Mesenchymal stem cell (in vitro differentiated cells and primary cell): ENCODE data around the gene ATP8B3.

Experiments
- DNase-seq: peaks from one replicate; pipeline ENCODE4 v3.0.0-alpha.2; 2013
- H2AFZ ChIP-seq: one replicate; pipeline ENCODE4 v1.6.1; 2013; ENCODE audit warnings: low read depth, mild to moderate bottlenecking, control low read depth, inconsistent platforms, low read length, moderate library complexity
- H2AK5ac ChIP-seq: 2 replicates; pipeline ENCODE4 v1.6.1; 2013; ENCODE audit warnings: low read length, moderate library complexity, mild to moderate bottlenecking, inconsistent platforms; ENCODE audit not compliant: severe bottlenecking
- H2BK120ac ChIP-seq: one replicate; pipeline ENCODE4 v1.6.1; 2013; ENCODE audit warnings: low read depth, mild to moderate bottlenecking, inconsistent platforms, low read length, moderate library complexity
- H2BK12ac ChIP-seq, 2 experiments: one replicate each; pipeline ENCODE4 v1.6.1; 2013; ENCODE audit warnings: inconsistent platforms in 2 of 2, low read length in 2 of 2, mild to moderate bottlenecking in 2 of 2, moderate library complexity in 2 of 2, control low read depth in 1 of 2
- H2BK15ac ChIP-seq: one replicate; pipeline ENCODE4 v1.6.1; 2013; ENCODE audit warnings: mild to moderate bottlenecking, low read depth, inconsistent platforms; ENCODE audit not compliant: poor library complexity, severe bottlenecking
- H2BK5ac ChIP-seq: 2 replicates; pipeline ENCODE4 v1.6.1; 2013; ENCODE audit warnings: low read depth, mild to moderate bottlenecking, low read length, control low read depth, inconsistent platforms; ENCODE audit not compliant: poor library complexity, severe bottlenecking
- H3K14ac ChIP-seq, 2 experiments: one replicate each; pipeline ENCODE4 v1.6.1; 2013; ENCODE audit warnings: inconsistent platforms in 2 of 2, low read length in 2 of 2, control low read depth in 1 of 2, mild to moderate bottlenecking in 1 of 2, moderate library complexity in 1 of 2
- H3K18ac ChIP-seq, 2 experiments: one replicate each; pipeline ENCODE4 v1.6.1; 2013; ENCODE audit warnings: inconsistent platforms in 2 of 2, low read length in 2 of 2, control low read depth in 1 of 2, low read depth in 1 of 2, mild to moderate bottlenecking in 1 of 2
- H3K23ac ChIP-seq, 2 experiments: one replicate each; pipeline ENCODE4 v1.6.1; 2013; ENCODE audit warnings: inconsistent platforms in 2 of 2, low read length in 2 of 2, mild to moderate bottlenecking in 2 of 2, moderate library complexity in 2 of 2, control low read depth in 1 of 2
- H3K27ac ChIP-seq: 2 replicates; pipeline ENCODE4 v1.5.1; 2013; ENCODE audit warnings: mild to moderate bottlenecking, moderate library complexity, low read length, control low read depth, inconsistent platforms; ENCODE audit not compliant: poor library complexity, severe bottlenecking
- H3K27me3 ChIP-seq, 2 experiments: 2 replicates each; pipeline versions ENCODE4 v1.6.1 to v1.7.0; 2013; ENCODE audit warnings: low read length in 2 of 2, mild to moderate bottlenecking in 2 of 2, moderate library complexity in 2 of 2, control low read depth in 1 of 2, inconsistent platforms in 1 of 2; ENCODE audit not compliant: control insufficient read depth in 1 of 2, insufficient read depth in 1 of 2
- H3K36me3 ChIP-seq, 2 experiments: 2 replicates each; pipeline versions ENCODE4 v1.6.1 to v1.7.0; 2013; ENCODE audit warnings: low read length in 2 of 2, control low read depth in 1 of 2, inconsistent platforms in 1 of 2, low read depth in 1 of 2, mild to moderate bottlenecking in 1 of 2; ENCODE audit not compliant: insufficient read depth in 2 of 2, control insufficient read depth in 1 of 2
- H3K4ac ChIP-seq, 2 experiments: one replicate each; pipeline ENCODE4 v1.6.1; 2013; ENCODE audit warnings: inconsistent platforms in 2 of 2, low read length in 2 of 2, mild to moderate bottlenecking in 2 of 2, moderate library complexity in 2 of 2, control low read depth in 1 of 2, low read depth in 1 of 2
- H3K4me1 ChIP-seq: 2 replicates; pipeline ENCODE4 v1.6.1; 2013; ENCODE audit warnings: low read depth, low read length, control low read depth; ENCODE audit not compliant: control insufficient read depth, insufficient read depth
- H3K4me2 ChIP-seq: 2 replicates; pipeline ENCODE4 v1.6.1; 2013; ENCODE audit warnings: low read length, mild to moderate bottlenecking, inconsistent platforms; ENCODE audit not compliant: poor library complexity, severe bottlenecking
- H3K4me3 ChIP-seq, 2 experiments: 2 replicates each; pipeline versions ENCODE4 v1.5.1 to v1.7.0; 2013; ENCODE audit warnings: low read length in 2 of 2, mild to moderate bottlenecking in 2 of 2, control low read depth in 1 of 2, low read depth in 1 of 2; ENCODE audit not compliant: insufficient read depth in 1 of 2
- H3K79me1 ChIP-seq: replicated peaks from 2 replicates; pipeline ENCODE4 v1.6.1; 2013; ENCODE audit warnings: mild to moderate bottlenecking, control low read depth, low read length, inconsistent platforms; ENCODE audit not compliant: poor library complexity, severe bottlenecking
- H3K9ac ChIP-seq: 2 replicates; pipeline ENCODE4 v1.7.0; 2013; ENCODE audit warnings: mild to moderate bottlenecking, low read length, moderate library complexity
- H3K9me3 ChIP-seq: 2 replicates; pipeline ENCODE4 v1.7.0; 2013; ENCODE audit warnings: mild to moderate bottlenecking, low read length; ENCODE audit not compliant: control insufficient read depth
- H4K8ac ChIP-seq: one replicate; pipeline ENCODE4 v1.6.1; 2013; ENCODE audit warnings: inconsistent platforms, mild to moderate bottlenecking, low read length, moderate library complexity
- H4K91ac ChIP-seq: one replicate; pipeline ENCODE4 v1.6.1; 2013; ENCODE audit warnings: mild to moderate bottlenecking, low read length, inconsistent platforms
- WGBS: methylation state at CpG from one replicate; pipeline ENCODE4 v1.1.7; 2013; ENCODE audit warnings: mixed read lengths; 5-methylcytosine and 5-hydroxymethylcytosine counted together

The ATP8B3 gene

DNA sequence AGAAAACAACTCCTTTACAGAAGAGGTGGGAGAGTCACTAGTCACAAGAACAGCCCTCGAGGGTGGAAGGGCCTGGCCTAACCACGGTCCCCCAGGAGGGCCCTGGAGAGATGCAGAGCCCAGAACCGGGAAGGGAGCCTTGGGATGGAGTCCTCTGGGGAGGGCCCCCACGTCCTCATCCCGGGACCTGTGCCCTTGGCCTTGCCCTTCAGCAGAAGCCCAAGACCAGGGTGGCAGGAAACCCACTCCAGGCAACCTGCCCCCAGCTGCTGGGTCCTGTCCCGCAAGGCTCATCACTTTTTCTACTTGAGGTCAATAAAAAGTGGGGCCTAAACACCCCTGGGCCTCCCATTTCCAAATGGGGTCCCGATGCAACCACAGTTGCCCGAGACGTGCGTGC, 2.3 kb upstream of the ATP8B3 start:
- H2BK120ac ChIP-seq = no peak overlapping the region
- H3K4ac ChIP-seq = no peak overlapping the region
- H3K4me1 ChIP-seq = peaks cover 20% of the 10 kb centered on the region
- no peak overlapping the region for H3K9ac ChIP-seq
- H3K14ac ChIP-seq = no peak overlapping the region
- no peak overlapping the region for H3K23ac ChIP-seq
- H4K91ac ChIP-seq = no peak overlapping the region
- no peak overlapping the region for H4K8ac ChIP-seq
- no peak overlapping the region for H3K18ac ChIP-seq
- no peak overlapping the region for H3K4me3 ChIP-seq
- no peak overlapping the region for H2BK5ac ChIP-seq
- DNase-seq = no peak
- H2BK12ac ChIP-seq = no peak overlapping the region
- no peaks in the 10 kb centered on the region for H3K27me3 ChIP-seq
- H3K4me2 ChIP-seq = no peak overlapping the region
- H2AFZ ChIP-seq = no peak overlapping the region
- H2AK5ac ChIP-seq = no peak overlapping the region
- peaks cover 33 to 52% of the 10 kb centered on the region in 2 experiments for H3K36me3 ChIP-seq
- no peak overlapping the region for H3K27ac ChIP-seq
- WGBS = 94% methylated on average over 10 of the region's 10 CpGs
- no peak overlapping the region for H2BK15ac ChIP-seq
- no peaks in the 10 kb centered on the region for H3K9me3 ChIP-seq
- H3K79me1 ChIP-seq = peaks cover 24% of the 10 kb centered on the region

DNA sequence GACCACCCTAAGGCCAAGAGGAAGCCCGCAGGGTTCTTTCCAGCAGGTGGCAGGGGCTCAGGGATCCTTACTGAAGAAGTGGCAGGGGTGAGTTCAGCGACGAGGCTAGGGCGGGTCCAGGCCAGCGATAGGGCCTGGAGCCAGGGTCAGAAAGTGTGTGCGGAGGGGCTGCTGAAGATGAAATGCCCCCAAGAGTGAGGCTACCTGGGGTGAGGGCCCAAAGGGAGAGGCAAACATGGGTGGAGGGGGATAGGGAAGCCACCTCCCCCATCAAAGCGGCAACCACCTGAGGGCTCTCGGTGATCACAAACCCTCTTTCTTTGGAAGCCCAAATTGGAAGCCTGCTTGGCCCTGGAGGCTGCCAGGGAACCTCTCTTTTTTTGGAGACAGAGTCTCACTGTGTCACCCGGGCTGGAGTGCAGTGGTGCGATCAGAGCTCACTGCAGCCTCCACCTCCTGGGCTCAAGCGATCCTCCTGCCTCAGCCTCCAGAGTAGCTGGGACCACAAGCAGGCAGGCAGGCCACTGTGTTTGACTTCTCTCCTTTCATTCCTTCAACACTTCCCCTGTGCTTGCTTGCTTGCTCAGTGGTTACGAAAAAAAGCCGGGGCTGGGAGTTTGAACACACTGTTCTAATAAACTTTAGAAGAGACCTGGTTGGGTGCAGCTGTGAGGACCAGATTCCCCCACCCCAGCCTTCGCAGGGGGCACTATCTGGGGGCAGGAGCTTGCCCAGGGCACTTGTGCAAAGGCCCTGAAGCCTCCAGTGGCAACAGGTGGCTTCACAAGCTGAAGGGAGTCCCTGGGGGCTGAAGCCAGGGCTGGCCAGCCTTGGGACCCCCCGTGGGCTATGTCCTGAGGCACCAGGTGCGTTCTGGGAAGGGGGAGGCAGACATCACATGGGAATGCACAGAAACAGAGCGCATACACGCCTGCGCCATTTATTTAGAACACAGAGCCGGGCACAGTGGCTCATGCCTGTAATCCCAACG, 1.4 kb upstream of the ATP8B3 start:
- H2BK5ac ChIP-seq = no peak overlapping the region
- DNase-seq = no peak
- peak overlapping the region; percentile 36 for H2AK5ac ChIP-seq
- H2BK120ac ChIP-seq = no peak overlapping the region
- peak overlapping the region; percentile 77 for H3K9ac ChIP-seq
- H3K27ac ChIP-seq = no peak overlapping the region
- no peak overlapping the region for H2BK15ac ChIP-seq
- peak overlapping the region in 1 of 2 experiments; percentile 75 for H3K18ac ChIP-seq
- H3K23ac ChIP-seq = no peak overlapping the region
- H2BK12ac ChIP-seq = no peak overlapping the region
- peaks cover 29 to 43% of the 10 kb centered on the region in 2 experiments for H3K36me3 ChIP-seq
- H2AFZ ChIP-seq = peak overlapping the region; percentile 85
- H4K91ac ChIP-seq = peak overlapping the region; percentile 18
- H3K4me3 ChIP-seq = peak overlapping the region; percentile 67 to 83
- H3K79me1 ChIP-seq = peaks cover 18% of the 10 kb centered on the region
- peaks cover 20% of the 10 kb centered on the region for H3K4me1 ChIP-seq
- H3K4me2 ChIP-seq = peak overlapping the region; percentile 96
- no peaks in the 10 kb centered on the region for H3K9me3 ChIP-seq
- no peaks in the 10 kb centered on the region for H3K27me3 ChIP-seq
- no peak overlapping the region for H4K8ac ChIP-seq
- 69% methylated on average over 21 of the region's 21 CpGs for WGBS
- H3K4ac ChIP-seq = peak overlapping the region; percentile 22 to 80
- H3K14ac ChIP-seq = peak overlapping the region in 1 of 2 experiments; percentile 95

DNA sequence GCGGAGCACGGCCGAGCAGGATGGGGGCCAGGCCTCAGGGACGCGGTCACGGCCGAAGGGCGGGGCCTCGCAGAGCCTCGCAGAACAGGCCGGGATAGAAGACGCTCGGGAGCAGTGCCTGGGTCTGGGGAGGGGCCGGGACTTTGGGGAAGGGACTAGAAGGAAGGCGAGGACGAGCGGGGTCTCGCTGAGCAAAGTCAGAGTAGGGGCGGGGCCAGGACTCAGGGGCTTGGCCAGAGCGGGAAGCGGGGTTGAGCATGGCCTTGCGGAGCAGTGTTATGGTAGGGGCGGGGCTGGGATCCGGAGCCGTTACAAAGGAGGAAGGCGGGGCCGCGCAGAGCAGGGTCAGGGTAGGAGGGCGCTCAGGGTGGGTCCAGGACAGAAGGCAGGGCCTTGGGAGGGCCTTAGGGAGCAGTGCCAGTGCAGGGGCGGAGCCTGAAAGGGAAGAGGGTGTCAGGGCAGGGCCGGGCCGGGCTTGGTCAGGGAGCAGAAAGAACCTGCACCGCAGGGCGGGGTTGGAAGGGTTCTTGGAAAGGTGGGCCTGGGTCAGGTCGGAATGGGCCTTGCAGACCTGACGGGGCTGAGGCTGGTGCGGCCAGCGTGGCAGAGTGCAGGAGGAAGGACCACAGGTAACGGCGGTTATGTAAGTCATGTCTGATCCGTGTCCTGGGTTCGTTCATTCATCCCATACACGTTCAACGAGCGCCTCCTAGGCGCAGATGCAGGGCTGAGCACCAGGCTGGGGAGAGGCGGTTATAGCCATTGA, 533 bp upstream of the ATP8B3 start:
- peak overlapping the region; percentile 67 to 83 for H3K4me3 ChIP-seq
- H3K4me1 ChIP-seq = peaks cover 22% of the 10 kb centered on the region
- H3K9me3 ChIP-seq = no peaks in the 10 kb centered on the region
- no peak overlapping the region for H2BK120ac ChIP-seq
- peak overlapping the region; percentile 52 for H4K91ac ChIP-seq
- H3K27me3 ChIP-seq = peaks cover 0 to 4% of the 10 kb centered on the region in 2 experiments
- H3K18ac ChIP-seq = peak overlapping the region; percentile 58 to 75
- peak overlapping the region in 1 of 2 experiments; percentile 95 for H3K14ac ChIP-seq
- H2BK15ac ChIP-seq = no peak overlapping the region
- H2AFZ ChIP-seq = peak overlapping the region; percentile 85
- under 1% methylated on average over 47 of the region's 47 CpGs for WGBS
- peak overlapping the region; percentile 66 for H4K8ac ChIP-seq
- H3K23ac ChIP-seq = no peak overlapping the region
- H3K27ac ChIP-seq = peak overlapping the region; percentile 61
- no peak overlapping the region for H2BK5ac ChIP-seq
- H2BK12ac ChIP-seq = peak overlapping the region in 1 of 2 experiments; percentile 59
- DNase-seq = peak; percentile 95
- H3K36me3 ChIP-seq = peaks cover 20 to 39% of the 10 kb centered on the region in 2 experiments
- peak overlapping the region; percentile 77 for H3K9ac ChIP-seq
- H3K4ac ChIP-seq = peak overlapping the region; percentile 22 to 80
- H3K4me2 ChIP-seq = peak overlapping the region; percentile 96
- H3K79me1 ChIP-seq = peaks cover 11% of the 10 kb centered on the region
- peak overlapping the region; percentile 36 for H2AK5ac ChIP-seq
